GDM1 (cell line): ENCODE measurements around the gene ORM2.

Experiments
- DNase-seq: peaks from one replicate; lab custom pipeline; 2025; lab: John Stamatoyannopoulos, UW

ORM2 gene

DNA sequence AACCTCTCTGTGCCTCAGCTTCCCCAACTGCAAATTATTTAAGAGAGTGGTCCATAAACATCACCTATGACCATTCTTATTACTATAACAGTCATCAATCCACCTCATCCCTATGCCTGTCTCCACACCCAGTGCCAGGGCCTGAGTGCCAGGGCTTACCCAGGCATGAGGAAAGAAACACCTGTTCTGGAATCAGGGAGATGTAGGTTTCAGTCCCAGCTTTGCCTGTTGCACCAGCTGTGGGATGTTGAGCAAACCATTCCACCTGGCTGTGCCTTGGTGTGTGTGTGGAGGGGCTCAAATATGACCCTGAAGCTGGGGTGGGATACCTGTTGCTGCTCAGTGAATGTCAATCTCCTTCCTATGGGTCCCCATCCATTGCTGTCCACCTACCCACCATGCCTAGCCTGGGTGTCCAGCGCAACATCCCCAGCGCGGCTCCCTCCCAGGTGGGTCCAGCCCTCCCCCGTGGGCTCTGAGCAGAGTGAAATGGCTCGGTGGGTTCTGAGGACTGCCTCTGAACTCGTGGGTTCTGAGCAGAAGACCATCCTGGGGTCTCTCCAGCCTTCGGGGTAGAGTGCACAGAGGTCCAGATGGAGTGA lies 41.8 kb downstream of the ORM2 start:
- DNase-seq: no peak

DNA sequence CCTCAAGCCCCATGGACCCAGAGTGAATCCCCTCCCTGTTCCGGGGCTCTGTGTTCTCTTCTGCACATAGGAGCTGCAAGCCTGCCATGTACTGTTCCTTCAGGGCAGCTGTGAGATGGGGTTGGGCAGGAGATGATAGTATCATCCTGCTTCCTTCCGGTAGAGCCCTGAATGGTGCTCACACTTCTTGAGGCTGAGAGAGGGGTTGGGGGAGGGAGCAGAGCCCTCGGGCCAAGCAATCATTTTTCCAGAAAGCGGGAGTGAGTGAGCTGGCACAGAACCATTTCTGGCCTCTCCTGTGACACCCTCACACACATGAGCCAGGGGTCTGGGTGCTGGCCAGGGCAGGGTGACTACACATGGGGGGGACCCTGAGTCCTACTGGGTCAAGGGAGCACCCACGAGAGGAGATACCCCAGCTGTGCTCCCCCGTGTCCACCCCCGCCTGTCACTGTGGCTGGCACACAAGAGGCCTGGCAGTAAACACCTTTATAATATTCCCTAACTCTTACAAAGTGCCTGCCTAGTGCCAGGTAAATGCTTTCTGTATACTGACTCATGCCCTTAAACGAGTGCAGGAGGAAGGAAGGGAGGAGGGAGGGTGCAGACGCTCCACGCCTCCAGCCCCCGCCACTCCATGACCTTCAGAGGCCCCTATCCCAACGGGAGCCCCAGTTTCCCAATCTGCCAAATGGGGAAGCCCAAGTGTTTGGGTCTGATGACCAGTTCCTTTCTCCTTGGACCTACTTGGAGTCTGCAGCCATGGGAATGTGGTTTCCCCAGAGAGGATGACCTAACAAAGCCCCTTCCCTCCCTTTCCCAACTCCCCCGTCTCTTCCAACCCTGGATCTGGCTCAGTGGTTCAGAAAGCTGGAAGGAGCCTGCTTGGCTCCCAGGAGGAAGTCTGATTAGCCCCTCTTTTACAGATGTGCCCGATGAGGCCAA lies 42.6 kb downstream of the ORM2 start:
- peak; percentile 47 for DNase-seq

DNA sequence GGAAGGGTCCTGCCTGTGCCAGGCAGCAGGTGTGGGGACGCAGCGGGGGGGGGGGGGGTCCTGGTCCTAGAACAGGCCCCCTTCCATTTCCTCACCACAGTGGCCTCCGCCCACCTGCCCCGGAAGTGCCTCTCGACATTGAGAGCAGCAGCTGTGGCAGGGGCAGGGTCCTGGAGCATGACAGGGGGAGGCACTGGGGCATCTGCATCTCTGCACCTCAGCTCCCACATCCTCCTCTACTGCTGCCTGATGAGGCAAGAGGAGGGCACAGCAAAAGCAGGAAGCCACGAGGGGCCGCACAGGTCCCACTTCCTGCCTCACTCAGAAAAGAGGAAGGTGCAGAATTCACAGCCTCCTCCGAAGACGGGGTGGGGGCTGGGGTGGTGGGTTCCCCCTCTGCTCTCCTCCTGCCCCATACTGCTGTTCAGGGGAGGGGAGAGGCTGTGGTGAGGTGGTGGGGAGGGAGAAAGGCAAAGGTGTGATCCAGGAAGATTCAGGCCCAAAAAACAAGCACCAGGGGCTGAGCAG lies 43.3 kb downstream of the ORM2 start:
- DNase-seq: peak; percentile 99

DNA sequence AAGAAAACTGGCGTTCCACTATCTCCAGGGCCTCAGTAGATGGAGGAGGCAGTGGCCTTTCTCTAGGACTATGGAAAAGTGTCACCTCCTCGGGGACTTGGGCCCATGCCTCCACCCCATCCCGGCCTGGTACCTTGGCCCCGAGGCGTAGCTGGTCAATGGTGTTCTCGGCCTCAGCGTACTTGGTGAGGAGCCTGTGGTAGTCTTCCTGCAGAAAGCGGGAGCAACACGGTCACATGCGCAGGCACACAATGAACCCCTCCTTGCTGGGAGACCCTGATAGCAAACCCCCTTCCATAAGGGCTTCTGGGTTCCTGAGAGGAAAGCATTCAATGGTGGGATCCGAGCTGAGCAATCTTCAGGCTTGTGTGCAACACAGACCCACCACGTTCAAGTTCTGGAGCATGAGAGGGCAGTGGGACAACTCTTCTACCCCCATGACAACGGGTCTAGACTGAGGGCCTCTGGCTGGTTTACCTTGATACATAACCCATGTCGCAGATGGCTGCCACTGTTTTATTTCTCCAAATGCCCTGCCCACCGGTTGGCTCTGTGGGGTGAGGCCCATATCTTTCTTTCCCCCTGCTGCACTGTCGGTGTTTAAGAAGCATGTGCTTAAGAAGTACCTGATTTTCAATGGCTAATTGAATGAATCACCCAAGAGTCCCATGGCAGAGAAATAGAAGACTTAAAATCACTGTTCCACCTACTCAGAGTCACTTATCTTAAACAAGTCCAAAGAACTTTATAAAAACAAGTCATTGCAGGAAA lies 44.5 kb downstream of the ORM2 start:
- no peak for DNase-seq

DNA sequence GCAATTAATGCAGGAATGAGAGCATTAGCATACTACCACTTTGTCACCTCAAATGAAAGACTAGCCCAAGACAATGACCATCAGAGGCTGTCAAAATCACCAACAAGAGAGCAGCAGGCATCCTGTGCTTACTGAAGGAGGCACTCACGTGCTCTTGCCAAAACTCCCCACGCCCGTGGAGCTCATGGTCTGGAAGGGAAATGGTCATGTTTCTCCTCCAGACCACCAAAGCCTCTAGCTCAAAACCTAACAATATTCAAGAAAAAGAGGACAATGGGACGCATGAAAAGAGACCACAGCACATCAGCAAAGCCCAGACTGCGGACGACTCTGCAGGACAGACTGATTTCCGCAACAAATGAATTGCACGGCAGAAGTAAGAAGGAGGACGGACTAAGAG lies 45.3 kb downstream of the ORM2 start:
- DNase-seq: no peak

DNA sequence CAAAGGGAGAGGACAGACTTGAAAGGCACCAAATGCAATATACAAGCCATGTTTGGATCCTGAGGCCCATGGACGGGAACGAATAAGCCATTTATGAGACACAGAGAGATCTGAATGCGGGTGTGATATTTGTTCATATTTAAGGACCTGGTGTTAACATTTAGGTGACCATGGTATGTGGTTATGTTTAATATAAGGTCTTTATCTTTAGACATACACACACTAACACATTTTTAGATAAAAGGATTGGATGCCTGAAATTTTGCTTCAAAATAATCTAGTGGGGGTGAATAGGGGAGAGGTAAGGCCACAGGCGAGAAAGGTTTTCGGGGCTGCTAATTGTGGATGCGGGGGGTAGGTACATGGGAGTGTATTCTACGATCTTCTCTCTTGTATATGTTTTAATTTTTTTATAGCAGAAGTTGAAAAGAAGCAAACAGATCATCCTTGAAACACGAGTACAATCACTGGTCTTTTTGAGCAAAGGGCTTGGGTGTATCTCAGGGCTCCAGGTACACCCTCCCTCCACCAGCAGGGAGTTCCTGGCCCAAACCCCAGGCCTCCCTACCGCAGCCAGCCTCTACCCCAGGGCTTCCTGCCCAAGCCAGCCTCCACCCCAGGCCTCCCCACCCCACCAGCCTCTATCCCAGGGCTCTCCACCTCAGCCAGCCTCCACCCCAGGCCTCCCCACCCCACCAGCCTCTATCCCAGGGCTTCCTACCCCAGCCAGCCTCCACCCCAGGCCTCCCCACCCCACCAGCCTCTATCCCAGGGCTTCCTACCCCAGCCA lies 45.9 kb downstream of the ORM2 start:
- no peak for DNase-seq

DNA sequence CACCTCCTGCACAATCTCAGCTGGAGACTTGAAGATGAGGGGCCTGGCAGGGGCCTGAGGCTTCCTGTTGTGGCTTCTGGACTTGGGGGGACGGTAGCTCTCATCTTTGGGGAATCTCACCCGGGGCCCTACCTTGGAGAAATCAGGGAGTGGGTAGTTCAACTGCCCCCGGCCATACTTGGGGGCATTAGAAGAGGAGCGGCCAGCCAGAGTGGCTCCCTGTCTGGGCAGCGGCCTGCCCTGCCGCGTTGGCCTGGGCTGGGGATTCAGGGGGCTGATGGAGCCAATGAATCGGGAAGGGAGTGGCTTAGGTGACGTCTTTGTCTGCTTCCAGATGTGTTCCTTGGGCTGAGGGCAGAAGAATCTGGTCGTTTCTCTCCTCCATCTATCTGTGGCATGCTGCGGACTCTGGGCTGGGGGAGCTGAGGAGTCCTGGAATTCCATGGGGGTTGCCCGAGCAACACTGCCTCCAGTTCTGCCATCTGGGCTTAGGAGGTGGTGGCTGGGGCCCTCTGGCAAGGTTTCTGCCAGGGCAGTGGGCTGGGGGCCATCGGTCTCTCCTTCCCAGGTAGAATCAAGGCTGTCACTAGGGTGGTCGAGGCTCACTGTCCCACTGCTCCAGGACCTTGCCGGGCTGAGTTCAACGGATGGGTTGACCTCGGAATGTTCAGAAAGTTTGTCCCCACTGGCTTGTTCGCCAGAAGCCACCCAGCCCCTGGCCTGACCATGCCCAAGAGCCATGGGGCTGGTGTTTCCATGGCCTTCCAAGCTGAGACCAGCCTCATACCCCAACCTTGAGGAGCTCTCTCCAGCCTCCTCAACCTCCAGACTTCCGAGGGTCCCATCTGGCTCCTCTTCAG lies 47.1 kb downstream of the ORM2 start:
- no peak for DNase-seq

DNA sequence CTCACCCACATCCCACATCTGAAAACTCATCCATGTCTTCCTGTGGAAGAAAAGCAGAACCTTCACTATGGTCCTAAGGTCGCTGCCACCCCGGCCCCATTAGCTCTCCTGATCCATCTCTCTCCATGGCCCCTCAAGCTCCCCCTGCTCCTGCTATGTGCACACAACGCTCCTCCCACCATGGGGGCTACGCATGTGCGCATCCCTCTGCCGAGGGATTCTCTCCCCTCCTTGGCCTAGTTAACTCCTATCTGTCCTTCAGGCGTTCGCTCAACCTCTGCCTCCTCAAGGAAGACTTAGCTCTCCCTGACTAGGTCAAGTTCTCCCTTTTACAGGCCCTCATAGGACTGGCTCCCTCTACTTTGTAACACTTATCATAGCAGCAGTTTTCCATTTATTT lies 48.3 kb downstream of the ORM2 start:
- no peak for DNase-seq

DNA sequence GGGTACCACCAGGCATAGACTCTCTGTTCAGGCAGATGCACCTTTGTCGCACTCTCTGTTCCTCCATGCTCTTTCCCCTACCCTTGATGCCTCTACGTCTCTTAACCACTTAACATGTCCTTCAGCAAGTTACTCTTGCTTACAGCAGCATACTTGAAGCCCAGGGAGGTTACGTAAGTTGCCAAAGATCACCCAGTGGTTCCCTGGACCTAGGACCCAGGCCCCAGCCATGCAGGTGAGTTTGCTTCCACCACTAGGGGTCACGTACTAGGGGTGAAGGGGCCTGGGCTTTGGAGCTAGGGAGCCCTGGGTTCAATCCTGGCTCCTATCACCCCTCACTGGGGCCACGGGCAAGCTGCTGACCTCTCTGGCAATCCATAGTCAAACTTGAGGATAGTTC lies 49.2 kb downstream of the ORM2 start:
- no peak for DNase-seq
